HG03108 (cell line): ENCODE measurements around the gene DDOST.
"Not testable (repeated sequence)": the region's sequence is repeated elsewhere in the genome, so short reads cannot be mapped to it uniquely, and the experiment has no call there.

Experiments
- ATAC-seq: cut with Tn5 transposase; IDR thresholded peaks from one replicate; pipeline ENCODE4 v1.9.1; 2021; ENCODE audit warnings: moderate library complexity; ENCODE audit not compliant: unreplicated experiment

Gene DDOST

GRCh38 chr1:20626524-20626923 is 34.6 kb downstream of the DDOST start:
- ATAC-seq: no peak

- no peak for ATAC-seq
Observed at GRCh38 chr1:20626098-20626427, 35.1 kb downstream of the DDOST start.

GRCh38 chr1:20625176-20626097 is 35.7 kb downstream of the DDOST start:
- no peak for ATAC-seq

DNA sequence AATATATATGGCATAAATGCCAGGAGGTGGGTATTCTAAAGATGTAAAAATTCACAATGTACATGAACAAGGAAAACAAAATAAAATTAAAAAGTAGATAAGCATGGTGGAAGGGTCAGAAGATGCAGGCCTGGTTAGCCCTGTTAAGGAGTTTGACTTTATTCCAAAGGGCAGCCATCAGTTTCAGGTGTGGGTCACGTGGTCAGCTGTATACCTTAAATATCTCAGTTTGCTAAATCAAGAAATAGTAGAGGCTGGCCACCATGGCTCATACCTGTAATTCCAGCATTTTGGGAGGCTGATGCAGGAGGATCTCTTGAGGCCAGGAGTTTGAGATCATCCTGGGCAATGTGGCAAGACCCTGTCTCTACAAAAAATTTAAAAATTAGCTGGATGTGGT is 36.5 kb downstream of the DDOST start:
- ATAC-seq: no peak

DNA sequence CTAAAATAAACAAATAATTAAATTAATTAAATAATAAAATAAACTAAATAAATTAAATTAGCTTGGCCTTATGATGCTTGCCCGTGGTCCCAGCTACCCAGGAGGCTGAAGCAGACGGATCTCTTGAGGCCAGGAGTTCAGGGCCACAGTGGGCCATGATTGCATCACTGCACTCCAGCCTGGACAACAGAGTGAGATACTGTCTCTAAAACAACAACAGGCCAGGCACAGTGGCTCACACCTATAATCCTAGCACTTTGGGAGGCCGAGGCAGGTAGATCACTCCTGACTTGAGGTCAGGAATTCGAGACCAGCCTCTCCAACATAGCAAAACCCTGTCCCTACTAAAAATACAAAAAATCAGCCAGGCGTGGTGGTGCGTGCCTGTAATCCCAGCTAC is 40.2 kb downstream of the DDOST start:
- no peak for ATAC-seq

DNA sequence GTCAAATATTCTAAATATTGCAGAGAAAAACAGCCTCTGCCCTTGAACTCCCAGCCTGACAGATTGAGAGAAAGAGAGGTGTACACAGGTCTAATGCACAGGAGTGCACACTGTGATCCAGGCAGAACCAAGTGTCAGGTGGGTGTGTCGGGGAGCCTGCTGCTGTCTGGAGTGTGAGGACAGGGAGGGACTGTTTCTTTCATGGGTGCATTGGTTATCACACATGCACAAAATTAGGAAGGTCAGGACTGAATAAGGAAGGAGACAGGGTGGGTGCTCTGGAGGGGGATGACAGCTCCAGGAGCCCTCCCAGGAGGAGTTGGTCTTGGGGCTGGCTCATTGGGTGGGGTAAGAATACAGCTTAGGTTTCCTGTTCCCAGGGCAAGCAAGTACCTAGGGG is 41.2 kb downstream of the DDOST start:
- no peak for ATAC-seq

- ATAC-seq: no peak
Observed at GRCh38 chr1:20618550-20618949, 42.6 kb downstream of the DDOST start.

DNA sequence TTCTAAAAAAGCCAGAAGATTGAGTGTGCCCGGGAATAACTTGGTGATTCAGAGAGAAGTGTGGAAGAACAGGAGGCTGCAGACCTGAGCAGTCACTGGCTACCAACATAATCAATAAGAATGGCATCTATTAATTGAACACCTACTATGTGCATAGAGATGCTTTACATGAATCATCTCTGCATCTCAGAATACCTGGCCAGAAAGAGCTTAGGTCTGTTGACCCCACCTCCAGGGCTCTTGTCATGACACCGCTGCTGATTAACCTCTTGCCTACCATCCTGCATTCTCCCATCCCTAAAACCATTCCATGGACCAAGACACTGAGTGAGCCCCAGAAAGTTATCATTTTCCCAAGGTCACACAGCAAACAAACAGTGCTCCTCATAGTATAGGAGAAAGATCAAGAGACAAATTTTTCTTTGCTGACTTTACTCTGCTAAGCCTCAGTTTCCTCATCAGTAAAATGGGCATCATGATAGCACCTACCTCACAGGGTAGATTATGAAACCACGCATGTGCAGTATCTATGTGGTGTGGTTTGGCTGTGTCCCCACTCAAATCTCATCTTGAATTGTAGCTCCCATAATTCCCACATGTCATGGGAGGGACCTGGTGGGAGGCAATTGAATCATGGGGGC is 44.2 kb downstream of the DDOST start:
- no peak for ATAC-seq

GRCh38 chr1:20615946-20616846 is 45.0 kb downstream of the DDOST start:
- no peak for ATAC-seq

GRCh38 chr1:20614131-20614579 is 47.0 kb downstream of the DDOST start:
- no peak for ATAC-seq

GRCh38 chr1:20612221-20612746 is 48.9 kb downstream of the DDOST start:
- ATAC-seq: no peak

GRCh38 chr1:20611652-20612051 is 49.5 kb downstream of the DDOST start:
- ATAC-seq: no peak

- no peak for ATAC-seq
Observed at GRCh38 chr1:20610970-20611369, 50.2 kb downstream of the DDOST start.

DNA sequence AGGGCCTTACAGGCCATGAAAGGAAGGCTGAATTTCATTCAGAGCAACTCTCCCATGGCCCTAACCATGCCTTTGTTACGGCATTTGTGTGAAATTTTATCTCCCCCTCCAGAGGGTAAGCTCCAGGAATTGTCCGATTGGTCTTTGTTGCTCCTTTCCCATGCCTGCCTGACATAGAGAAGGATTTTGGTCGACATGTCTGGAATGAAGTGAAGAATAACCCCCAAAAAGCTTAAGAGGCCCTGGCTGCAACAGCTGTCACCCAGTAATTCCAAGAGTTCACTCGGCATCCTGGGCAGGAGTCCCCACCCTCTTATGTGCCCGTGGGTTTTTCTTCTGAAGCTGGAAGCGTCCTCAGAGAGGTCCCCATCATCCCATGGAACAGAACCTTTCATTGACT is 51.6 kb downstream of the DDOST start:
- no peak for ATAC-seq

- ATAC-seq: not testable (repeated sequence)
Observed at GRCh38 chr1:20606801-20607570, 54.2 kb downstream of the DDOST start.

- ATAC-seq: no peak
Observed at GRCh38 chr1:20604678-20605077, 56.5 kb downstream of the DDOST start.

GRCh38 chr1:20603504-20604464 is 57.4 kb downstream of the DDOST start:
- no peak for ATAC-seq

GRCh38 chr1:20602851-20603450 is 58.2 kb downstream of the DDOST start:
- ATAC-seq: no peak
